COLO668 (cell line): ENCODE data around the gene TUBA8.
"Not testable (repeated sequence)": the region's sequence is repeated elsewhere in the genome, so short reads cannot be mapped to it uniquely, and the experiment has no call there.

Source experiments
- DNase-seq: peaks from one replicate; lab custom pipeline; 2025; ENCODE audit not compliant: unreplicated experiment; lab: John Stamatoyannopoulos, UW

The TUBA8 gene

DNA sequence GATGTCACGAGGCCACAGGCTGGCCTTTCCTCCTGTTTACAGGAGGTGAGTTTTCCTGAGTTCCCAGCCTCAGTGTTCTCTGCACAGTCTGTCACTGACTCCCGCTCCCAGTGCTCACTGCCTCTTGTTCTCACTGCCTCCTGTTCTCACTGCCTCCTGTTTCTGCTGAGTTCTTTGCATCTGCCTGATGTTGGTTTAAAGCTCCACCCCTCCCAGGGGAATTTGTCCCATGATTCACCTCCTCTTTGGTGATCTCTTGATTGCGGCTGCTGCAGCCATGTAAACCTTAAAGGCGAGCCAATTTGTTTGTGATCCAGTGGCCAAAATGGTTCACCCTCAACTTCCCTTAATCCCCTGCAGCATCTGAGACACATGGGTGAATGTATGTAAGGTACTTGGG lies 6.0 kb upstream of the TUBA8 start:
- DNase-seq = no peak

DNA sequence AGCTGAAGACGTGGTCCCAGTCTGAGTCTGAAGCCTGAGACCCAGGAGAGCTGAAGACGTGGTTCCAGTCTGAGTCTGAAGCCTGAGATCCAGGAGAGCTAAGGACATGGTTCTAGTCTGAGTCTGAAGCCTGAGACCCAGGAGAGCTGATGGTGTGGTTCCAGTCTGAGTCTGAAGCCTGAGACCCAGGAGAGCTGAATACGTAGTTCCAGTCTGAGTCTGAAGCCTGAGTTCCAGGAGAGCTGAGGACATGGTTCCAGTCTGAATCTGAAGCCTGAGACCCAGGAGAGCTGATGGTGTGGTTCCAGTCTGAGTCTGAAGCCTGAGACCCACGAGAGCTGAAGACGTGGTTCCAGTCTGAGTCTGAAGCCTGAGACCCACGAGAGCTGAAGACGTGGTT lies 4.6 kb upstream of the TUBA8 start:
- DNase-seq = not testable (repeated sequence)

DNA sequence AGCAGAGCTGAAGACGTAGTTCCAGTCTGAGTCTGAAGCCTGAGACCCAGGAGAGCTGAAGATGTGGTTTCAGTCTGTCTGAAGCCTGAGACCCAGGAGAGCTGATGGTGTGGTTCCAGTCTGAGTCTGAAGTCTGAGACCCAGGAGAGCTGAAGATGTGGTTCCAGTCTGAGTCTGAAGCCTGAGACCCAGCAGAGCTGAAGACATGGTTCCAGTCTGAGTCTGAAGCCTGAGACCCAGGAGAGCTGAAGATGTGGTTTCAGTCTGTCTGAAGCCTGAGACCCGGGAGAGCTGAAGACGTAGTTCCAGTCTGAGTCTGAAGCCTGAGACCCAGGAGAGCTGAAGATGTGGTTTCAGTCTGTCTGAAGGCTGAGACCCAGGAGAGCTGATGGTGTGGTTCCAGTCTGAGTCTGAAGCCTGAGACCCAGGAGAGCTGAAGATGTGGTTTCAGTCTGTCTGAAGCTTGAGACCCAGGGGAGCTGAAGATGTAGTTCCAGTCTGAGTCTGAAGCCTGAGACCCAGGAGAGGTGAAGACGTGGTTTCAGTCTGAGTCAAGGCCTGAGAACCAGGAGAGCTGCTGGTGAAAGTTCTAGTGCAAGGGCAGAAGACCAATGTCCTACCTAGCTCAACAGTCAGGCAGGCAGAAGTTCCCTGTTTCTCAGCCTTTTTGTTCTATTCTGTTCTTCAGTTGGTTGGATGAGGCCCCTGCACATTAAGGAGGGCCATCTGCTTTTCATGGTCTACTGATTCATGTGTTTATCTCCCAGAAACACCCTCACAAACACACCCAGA lies 3.9 kb upstream of the TUBA8 start:
- DNase-seq = not testable (repeated sequence)

DNA sequence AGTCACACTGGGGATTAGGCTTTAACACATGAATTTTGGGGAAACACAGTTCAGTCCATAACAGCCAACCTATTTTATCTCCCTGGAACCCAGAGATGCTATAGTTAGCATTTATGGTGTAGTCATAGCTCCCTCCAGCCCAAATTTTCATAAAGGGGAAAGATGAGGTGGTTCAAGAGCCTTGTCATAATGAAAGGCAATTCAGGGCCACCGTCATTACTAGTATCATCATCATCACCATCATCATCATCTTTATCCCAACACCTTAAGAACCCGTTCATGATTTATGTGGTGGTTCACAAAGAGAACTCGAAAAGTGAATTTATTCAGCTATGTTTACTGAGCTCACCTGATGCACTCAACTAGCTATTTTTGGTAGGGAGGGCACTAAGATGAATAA lies 2.4 kb upstream of the TUBA8 start:
- DNase-seq = no peak

DNA sequence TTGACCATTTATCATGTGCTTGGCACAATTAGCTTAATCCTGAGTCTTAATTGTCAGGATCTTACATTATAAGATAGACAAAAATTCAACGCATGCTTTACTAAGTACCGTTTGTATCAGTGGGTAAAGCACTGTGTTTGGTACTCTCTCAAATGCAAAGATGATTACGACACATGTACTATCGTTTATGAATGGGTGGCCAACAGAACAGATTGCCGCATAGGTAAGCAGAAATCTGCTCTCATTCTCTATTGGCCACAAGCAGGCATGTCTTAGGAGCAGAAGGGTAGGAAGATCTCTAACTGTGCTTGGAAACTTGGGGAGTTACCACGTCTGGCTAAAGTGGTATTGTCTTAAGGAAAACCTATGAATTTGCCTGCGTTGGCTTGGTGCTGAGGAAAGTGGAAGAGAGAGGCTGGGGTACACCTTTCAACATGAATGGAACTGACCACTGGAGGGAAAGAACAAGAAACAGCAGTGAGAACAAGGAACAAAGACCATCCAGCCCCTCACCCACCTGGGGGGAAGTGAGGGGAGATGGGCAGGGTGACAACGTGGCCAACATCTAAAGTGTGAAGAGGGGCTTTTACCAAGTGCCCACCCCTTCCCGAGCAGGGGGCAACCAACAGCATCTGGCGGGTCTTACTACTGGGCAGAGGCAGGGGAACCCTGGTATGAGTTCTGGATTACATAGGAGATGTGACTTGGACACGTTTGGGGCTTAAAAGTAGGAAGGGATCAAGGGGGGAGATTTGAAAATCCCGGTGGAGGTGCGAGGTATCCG lies 1.0 kb upstream of the TUBA8 start:
- DNase-seq = no peak

DNA sequence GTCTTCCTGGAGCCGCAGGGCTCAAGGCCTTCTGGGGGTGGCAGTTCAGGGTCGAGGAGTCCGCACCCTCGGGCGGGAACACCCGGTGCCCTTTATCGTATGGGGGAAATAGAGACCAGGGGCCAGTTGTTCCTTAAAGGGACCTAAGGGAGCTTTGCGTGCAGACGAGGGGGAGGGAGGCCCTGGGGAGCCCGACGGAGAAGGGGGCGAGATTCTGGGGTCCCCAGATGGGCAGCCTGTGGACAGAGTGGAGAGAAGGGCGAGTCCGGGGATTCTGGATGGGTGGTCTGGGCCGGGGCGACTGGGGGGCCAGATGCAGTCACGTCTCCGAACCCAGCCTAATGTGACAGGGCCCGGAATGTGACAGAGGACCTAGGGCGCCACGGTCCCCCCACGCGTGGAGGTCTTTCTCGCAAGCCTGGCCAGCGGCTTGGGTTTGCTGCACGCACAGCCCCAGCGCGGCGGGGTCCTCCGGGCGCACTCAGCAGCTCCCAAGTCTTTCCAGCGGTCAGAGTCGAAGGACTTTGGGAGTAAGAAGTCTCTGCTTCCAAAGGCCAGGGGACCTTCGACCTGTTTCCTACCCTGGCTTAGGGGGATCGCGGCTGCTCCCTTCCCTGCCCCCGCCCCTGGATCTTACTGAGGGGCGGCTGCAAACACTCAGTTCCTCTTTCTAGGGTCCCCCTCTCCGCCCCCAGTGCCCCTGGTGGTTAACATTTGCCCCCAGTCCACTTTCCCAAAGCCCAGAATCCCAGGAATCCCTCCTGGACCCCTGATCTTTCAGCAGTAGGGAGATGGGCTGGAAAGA lies 547 bp downstream of the TUBA8 start:
- DNase-seq = no peak

DNA sequence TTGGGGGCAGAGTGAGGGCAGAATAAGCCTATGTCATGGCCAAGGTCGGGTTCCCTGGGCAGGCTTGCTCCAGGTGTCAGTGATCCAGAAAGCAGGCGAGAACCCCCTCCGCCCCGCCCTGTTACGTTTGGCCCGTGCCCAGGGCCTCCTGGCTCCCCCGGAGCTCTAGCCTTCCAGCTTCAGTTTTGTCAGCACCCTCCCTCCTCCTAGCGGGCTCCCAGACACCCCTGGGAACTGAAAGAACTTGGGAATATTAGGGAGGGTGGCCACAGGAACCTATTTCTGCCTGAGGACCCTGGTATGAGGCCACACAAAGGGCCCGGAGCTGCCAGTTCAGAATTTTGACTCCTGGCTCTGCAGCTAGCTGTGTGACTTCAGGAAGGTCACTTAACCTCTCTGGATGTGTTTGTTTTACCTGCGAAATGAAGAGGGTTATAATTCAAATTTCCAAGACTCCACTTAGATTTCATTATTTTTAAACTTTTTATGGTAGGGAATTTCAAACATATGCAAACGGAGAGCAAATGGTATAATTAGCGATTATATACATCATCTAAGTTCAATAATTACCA lies 1.2 kb downstream of the TUBA8 start:
- DNase-seq = no peak

DNA sequence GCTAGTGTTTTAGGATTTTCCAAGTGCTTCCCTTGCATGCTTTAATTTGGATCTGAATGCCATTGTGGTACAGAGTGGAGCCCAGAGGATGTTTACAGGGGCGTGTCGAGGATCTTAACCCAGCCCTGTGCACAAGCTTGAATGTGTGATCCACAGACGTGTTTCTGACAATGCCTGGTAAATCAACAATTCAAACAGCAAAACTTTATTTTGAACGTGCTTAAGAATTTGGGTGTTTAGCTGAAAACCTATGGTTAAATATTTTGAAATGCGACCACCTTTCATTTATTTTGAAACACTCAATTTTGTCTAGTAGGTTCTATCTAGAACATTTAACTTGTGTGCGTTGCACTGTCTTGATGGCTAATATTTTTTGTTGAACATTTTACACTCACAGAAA lies 1.8 kb downstream of the TUBA8 start:
- DNase-seq = no peak

DNA sequence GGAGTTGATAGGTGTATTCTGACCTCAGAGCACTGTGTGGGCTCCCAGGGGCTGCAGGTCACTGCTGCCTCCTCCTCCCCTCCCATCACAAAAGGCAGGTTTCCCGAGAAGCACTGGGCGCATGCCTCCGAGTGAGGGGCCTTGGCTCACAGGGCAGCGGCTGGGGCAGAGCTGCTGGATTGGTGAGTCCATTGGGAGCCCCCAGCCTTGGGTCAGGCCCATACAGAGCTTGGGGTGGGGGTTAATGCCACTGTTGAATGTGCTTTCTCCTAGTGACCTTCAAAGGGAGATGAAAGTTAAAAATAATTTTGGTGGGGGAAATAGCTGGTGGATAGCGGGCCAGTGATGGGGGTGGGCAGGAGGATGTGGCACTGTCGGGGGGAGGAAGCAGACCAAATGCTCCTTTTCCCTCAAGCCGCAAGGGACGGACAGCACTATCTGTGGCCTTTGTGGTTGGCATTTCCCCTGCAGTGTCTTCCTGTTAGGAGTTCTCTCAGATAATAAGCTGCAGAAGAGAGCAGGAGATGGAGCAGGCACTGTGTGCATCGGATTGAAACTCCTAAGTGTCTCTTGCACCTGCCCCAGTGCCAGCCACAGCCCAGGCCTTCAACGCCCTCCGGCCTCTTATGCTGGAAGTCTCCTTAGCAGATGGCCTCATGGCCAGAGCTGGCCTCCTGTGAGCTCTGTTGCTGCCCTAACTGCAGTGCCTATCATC lies 3.2 kb downstream of the TUBA8 start:
- no peak for DNase-seq

DNA sequence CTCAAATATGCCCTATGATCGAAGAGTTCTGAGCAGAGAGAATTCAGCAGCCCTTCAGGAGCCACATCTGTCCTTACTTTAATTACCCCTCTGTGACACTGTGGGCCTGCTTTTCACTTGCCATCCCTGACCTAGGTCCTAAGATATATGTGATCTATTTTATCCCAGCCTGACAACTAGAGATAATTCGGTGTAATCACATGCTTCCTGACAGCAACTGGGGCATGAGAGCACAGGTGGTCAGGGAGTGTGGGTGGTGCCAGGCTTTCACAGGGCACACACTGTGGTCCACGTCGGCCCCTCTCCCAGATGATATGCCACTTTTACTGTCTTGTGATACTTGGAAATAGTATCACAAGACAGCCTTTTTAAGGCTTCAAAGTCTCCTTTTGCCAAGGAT lies 3.9 kb downstream of the TUBA8 start:
- no peak for DNase-seq

DNA sequence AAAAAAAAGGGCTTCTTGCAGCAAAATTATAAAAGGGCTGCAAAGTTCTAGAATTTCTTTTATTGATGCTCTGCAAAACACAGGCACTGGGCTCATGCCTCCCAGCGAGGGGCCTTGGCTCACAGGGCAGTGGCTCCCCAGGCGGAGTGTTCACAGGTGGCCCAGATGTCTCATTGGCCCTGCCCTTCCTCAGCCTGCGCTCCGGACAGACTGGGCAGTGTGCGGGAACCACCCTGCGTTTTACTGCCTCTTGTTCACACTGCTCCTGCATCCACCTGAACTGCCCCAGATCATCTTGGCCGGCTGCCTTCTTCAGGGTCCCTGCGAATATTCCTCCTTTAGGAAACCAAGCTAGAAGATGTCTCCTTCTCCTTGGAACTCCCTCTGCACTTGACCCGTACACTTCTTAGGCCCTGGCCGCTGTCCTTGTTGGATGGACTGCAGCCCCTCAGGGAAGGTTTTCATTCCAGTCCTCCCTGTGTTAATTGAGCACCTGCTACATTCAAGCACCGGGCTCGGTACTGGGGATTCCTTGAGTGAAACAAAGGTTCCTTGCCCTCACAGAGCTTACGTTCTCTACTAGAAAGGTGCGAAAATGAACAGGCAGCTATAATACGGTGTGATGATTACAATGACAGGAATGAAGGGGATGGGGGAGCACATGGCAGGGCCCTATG lies 4.5 kb downstream of the TUBA8 start:
- no peak for DNase-seq

DNA sequence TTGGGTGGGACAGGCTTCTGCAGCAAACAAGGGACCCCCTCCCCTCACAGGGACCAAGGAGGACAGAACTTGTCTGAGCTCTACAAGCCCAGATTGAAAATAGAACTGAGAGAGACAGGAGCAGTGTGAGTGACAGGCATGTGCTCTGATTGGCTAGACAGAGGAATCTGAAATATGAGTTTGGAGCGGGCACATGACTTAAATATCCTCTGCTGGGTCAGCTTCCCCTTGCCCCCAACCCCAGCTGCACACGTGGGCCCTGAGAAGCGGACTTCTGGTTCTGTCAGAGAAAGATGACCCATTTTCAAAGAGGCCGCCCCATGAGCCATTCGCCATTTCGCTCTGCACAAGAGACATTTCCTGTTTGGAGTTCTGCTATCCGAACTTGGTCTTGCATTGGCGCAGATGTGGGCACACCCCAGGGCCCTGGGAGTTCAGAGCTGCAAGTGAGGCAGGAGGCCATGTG lies 5.3 kb downstream of the TUBA8 start:
- no peak for DNase-seq

DNA sequence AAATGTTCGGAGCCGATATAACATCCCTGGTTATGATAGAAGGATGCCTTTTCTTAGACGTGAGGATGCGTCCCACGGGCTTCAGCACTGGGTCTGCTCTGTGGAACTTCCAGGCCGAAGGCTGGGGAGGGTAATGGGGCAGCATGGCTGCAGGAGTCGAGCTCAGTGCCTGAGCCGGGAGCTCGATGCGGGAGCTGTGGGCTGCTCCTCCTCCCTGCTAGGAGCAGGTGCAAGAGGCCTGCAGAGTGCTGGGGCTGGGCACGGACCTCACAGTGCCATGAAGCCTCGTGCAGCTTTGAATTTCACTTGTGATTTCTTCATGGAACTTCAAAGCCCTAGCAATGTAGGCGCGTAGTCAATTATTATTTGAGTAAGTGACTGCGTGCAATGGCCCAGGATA lies 6.0 kb downstream of the TUBA8 start:
- DNase-seq = no peak

DNA sequence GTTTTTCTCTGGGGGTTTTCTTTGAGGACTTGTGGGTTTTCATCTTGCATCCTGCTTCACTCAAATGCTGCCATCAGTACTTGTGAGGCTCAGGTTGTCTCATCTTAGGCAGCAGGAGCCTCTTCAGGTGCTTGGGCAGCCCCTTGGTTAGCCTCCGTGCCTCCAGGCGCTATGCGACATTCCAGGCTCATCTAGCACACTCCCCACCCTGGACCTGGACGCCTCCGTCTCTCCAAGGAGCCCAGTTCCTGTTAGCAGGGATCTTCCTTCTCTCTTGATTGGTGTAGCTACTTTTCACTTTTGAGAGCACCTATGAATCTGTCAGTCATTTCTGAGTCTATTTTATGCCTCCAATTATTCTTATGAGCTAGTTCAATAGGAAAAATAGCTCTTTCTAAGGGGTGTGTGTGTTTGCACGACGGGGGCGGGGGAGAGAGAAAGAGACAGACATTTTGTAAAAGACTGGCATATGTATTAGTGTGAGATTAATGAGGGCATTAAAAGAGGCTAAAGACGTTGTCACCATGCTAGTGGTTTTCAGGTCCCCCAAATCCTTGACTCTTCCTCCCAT lies 7.8 kb downstream of the TUBA8 start:
- DNase-seq = no peak

DNA sequence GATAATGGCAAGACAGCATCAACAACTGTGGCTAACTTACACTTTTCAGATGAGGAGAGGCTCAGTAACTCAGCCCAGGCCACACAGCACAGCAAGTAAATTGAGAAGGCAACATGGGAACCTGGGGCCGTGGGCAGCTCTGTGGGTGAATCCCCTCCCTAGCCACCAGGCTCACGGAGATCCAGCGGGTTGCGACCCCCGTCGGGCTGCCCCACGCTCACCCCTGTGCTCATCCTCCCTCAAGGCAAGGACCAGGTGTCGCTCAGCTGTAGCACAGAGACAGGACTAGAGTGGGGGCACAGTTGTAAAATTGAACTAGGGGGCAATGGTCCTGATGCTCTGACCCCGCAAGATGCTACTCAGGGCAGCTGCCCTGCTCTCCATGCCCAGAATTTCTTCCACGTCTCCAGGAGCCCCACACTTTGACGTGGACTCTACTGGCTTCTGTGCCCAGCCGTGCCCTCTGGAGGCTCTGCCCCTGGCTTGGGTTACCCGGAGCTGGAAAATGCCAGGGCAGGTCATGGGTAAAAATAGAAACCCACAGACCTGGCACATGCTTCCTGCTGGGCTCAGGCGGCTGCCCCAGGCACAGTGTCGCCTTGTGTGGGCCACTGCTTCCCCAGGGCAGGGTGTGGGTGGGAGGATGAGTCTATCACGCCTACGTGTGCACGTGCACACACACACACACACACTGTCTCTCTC lies 9.0 kb downstream of the TUBA8 start:
- no peak for DNase-seq

DNA sequence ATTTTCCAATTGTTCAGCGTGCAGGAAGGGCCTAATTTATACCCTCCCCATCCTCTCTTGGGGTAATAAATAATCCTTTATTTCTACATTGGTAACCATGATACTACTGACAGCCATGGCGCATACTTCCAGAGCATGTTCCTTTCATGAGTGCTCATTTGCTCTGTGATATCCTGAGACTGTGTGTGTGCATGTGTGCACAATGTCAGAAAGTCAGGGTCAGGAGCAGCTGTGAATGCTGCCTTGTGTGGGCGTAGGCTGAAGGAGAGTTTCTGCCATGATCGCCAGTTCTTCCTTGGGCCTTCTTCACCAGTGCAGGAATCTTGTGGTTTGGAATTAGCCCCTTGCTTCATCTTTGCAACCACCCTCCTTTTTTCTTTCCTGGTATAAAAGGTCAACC lies 10.2 kb downstream of the TUBA8 start:
- DNase-seq = no peak

DNA sequence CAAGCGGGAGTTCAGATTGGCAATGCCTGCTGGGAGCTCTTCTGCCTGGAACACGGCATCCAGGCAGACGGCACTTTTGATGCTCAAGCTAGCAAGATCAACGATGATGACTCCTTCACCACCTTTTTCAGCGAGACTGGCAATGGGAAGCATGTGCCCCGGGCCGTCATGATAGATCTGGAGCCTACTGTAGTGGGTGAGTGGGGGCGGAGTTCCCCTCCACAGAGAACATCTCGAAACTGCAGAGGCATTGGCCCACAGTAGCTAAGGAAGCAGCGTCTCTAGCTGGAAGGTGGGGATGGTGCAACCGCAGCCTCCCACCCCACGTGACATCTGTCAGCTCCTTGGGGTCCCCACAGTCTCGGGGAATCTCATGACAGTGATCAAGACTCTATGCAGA lies 10.9 kb downstream of the TUBA8 start:
- no peak for DNase-seq

DNA sequence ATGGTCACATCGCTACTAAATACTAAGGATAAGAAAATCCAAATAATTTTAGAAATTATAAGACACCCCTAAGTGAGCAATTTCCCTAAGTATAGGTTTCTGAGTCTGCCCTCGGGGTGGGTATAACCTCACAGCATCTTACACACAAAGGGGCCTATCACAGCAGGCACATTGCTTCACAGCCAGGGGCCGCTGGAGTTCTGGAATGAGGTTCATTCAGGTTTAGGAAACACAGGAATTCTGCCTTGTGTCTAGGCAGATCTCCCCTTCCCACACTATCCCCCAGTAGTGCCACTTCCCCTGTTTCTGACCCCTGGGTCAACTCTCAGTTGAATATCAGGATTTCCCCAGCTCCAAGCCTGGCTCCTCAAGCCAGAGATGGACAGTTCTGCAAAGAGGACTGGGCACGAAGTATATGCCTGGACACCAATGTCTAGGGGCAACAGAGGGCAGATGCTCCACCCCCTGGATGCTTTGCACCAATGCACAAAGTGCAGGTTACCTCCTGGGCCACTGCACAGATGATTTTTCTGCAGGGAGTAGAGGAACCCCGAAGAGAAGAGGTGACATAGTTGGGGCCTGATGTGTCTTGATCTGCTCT lies 11.4 kb downstream of the TUBA8 start:
- DNase-seq = no peak
